GM18907 (cell line): ENCODE data around the gene SLC25A27.

Experiments
- ATAC-seq: cut with Tn5 transposase; IDR thresholded peaks from one replicate; pipeline ENCODE4 v1.9.1; 2021; ENCODE audit warnings: mild to moderate bottlenecking, moderate library complexity; ENCODE audit not compliant: unreplicated experiment

The SLC25A27 gene

DNA sequence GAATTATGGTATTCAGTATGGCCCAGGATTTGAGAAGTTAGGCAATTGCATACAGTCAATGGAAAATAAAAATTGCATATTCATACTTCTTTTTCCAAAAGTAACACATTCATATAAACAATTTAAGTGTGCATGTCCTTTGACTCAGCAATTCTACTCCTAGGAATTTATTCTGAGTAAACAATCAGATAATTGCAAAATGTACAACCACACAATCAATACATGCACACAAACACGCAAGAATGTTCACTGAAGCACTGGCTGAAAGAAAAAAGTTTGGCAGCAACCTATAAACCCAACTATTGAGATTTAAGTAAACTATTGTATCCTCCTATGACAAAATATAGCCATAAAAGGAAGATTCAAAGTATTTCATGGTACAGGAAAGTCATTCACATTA, 1.8 kb upstream of the SLC25A27 start:
- ATAC-seq = no peak

GRCh38 chr6:46651816-46652215, 959 bp upstream of the SLC25A27 start:
- no peak for ATAC-seq

DNA sequence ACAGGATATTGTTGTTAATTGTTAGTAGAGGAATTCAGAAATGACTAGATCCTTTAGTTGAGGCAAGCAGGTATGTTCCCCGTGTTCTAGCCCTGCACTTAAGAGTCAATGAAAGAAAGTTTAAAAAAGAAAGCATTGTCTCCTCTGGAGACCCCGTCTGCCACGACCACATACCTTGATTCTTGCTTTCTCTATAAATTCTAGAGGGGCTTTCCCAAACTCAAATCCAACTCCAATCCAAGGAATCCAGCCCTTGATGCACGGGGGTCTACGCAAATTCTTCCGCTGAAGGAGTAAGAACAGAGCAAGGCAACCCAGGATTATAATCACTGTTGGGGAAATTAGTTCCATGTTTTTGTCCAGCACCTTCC, 558 bp upstream of the SLC25A27 start:
- ATAC-seq = no peak

DNA sequence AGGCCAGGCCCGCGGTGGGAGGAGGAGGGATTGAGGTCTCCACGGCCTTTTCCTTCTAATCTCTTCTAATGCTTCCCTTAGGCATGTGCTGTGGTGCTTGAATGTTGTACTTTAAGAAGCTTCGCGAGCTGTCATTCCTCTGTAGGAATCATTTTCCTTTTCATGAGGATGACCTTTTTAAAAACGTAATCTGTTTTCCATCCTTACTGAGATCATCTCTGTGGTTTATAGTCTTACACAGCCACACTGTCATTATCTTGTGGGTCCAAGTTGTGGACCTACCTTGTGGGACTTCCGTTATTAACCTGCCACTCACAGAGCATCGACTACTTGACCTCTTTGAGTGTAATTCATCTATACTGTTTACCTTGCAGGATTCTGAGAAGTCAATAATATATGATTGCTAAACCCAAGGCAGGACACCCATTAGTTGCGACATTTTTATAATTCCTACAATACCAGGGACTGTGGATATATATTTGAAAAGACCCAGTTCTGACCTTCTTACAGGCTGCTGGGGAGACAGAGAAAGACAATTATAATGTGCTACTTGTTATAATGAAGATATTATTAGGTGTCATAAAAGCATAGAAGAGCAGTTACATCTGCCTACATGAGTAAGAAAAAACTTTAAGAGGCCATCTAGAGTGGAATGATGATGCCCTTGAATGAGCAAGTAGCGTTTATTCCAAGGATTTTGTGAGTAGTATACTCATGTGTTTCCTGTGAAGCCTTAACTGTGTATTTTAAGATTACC, 842 bp downstream of the SLC25A27 start:
- ATAC-seq = no peak

DNA sequence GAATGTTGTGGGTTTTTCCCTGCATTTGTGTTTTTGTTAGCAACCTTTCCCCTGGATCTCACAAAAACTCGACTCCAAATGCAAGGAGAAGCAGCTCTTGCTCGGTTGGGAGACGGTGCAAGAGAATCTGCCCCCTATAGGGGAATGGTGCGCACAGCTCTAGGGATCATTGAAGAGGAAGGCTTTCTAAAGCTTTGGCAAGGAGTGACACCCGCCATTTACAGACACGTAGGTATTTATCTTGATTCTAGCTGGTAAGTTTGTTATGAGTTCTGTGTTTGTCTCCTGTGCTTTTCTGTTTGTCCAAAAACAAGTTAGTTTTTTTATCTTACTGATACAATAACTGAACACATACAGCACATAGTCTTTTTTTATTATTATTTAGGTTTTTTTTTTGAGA, 3.0 kb downstream of the SLC25A27 start:
- ATAC-seq = no peak

GRCh38 chr6:46657642-46658041, 4.9 kb downstream of the SLC25A27 start:
- ATAC-seq = no peak

GRCh38 chr6:46661483-46661882, 8.7 kb downstream of the SLC25A27 start:
- ATAC-seq = no peak

DNA sequence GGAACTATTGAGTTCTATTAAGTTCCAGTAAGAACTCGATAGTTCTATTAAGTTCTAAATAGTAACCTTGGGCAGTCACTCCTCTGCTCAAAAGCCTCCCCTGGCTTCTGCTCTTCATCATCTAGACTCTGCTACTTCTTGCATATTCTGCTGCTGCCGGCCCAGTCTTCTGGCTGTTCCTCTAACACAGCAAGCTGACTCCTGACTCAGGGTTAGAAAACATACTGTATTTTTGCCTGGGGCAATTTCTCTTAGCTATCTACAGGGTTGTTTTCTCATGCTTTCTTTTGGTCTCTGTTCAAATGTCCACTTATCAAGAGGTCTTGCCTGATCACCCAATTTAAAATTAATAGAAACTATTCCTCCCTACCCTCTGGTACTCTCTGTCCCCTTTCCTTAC, 14.6 kb downstream of the SLC25A27 start:
- ATAC-seq = no peak

GRCh38 chr6:46674410-46674809, 21.6 kb downstream of the SLC25A27 start:
- no peak for ATAC-seq

DNA sequence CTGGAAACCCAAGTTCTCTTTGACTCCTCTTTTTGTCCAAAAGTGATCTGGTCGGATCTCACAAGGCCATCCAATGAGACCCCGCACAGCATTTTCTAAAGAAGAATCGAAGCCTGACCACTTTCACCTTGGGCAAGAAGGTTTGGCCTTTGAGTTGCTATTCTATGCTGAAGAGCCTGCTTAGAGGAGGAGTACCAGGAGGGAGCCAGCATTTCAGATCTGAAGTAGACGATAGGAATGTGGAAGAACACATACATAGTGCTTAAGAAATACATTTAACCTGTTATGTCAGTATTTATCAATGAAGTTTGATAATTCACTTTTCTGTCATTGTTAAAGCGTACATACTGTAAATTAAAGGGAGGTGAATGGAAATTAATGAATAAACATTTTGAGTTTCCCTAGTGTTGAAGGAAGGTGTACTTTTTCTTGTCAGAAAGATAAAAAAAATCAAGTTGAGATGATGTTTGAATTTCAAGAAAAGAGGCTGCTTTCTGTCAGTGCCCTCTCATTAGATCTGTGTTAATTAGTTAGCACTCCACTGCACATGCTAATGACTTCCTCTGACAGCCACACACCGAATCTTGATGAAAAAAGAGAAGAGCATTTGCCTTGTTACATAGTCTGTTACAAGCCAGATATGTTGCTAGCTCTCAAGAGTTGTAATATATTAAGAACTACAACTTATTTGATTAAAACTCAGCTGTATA, 24.0 kb downstream of the SLC25A27 start:
- ATAC-seq = no peak

DNA sequence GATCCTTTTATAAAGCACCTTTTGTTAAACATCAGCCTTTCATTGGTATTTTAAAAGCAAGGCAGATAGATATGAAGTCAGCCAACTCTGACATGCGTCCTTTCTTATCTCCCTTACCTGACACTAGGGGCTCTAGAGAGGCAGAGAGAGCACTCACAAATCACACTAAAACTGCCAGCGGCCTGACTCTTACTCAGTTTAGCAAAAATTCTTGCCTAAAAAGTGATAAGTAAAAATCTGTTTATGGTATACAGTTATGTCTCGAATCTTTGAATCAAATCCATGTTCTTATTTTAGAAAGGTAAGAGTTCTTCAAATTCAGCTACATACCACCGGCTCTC, 24.5 kb downstream of the SLC25A27 start:
- peak; percentile 45 for ATAC-seq

GRCh38 chr6:46684771-46685170, 32.0 kb downstream of the SLC25A27 start:
- ATAC-seq = no peak

GRCh38 chr6:46687619-46688097, 34.9 kb downstream of the SLC25A27 start, which contains the start of gene TDRD6:
TDRD6 (plus strand) TSS chr6:46687885; CDS start chr6:46688129, 244 bp downstream.
- no peak for ATAC-seq

- no peak for ATAC-seq
These were observed 35.6 kb downstream of the SLC25A27 start for GRCh38 chr6:46688117-46688965.

GRCh38 chr6:46688966-46689335, 36.2 kb downstream of the SLC25A27 start:
- ATAC-seq = no peak

DNA sequence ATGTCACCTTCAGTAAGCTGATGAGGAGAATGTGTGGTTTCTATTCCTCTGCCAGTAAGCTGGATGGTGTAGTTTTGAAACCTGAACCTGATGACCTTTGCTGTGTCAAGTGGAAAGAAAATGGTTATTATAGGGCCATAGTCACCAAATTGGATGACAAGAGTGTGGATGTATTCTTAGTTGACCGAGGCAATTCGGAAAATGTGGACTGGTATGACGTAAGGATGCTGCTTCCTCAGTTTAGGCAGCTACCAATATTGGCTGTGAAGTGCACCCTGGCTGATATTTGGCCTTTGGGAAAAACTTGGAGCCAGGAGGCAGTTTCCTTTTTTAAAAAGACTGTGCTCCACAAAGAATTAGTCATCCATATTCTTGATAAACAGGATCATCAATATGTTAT, 36.9 kb downstream of the SLC25A27 start:
- no peak for ATAC-seq

GRCh38 chr6:46690141-46690755, 37.5 kb downstream of the SLC25A27 start:
- ATAC-seq = no peak

DNA sequence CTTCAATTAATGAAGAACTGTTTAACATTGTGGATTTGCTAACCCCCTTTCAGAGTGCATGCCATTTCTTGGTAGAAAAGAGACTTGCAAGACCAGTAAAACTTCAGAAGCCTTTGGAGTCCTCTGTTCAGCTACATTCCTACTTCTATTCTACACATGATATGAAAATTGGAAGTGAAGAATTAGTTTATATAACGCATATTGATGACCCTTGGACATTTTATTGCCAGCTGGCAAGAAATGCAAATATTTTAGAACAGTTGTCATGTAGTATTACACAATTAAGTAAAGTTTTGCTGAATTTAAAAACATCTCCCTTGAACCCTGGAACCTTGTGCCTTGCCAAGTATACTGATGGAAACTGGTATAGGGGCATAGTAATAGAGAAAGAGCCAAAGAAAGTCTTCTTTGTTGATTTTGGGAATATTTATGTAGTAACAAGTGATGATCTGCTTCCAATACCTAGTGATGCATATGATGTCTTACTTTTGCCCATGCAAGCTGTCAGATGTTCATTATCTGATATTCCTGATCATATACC, 38.2 kb downstream of the SLC25A27 start:
- no peak for ATAC-seq

GRCh38 chr6:46699970-46700369, 47.2 kb downstream of the SLC25A27 start:
- ATAC-seq = no peak

- no peak for ATAC-seq
These were observed 51.8 kb downstream of the SLC25A27 start for GRCh38 chr6:46704562-46704961.

DNA sequence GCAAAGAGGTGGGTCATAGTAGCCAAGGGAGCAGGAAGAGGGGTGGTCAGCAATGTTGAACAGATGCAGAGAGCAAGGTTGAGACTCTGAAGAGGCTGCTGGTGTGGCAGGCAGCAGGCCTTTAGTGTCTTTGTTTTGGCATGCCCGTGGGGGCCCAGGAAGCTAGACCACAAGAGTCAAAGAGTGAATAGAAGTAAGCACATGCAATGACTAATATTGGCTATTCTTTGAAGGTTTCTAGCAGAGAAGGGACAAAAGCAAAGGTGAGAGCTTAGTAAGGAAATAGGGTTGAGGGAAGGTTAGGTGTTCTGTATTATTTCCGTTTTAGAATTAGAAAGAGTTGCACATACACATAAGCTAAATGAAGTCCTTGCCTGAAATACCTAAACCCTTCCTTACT, 53.7 kb downstream of the SLC25A27 start:
- ATAC-seq = no peak
